HEK293 (cell line): Measurements from ENCODE around the gene HTT-AS.

Experiments
- CTCF ChIA-PET: fragments of 350-600 bp; formaldehyde crosslinking; extraction: SDS; loops from one replicate; lab custom pipeline; 2021; ENCODE audit warnings: antibody characterized with exemption; lab: Yijun Ruan, JAX
- POLR2A ChIA-PET: fragments of 300-600 bp; formaldehyde crosslinking; extraction: SDS; loops from one replicate; lab custom pipeline; 2020; ENCODE audit warnings: antibody characterized with exemption, inconsistent platforms; lab: Yijun Ruan, JAX
- H3K27ac ChIP-seq: fragments of 200-500 bp; sonication (Bioruptor generic); 2 replicates; pipeline ENCODE4 v1.5.1; 2014; ENCODE audit warnings: low read depth, low read length, control low read depth, inconsistent platforms; ENCODE audit errors: extremely low read depth
- H3K36me3 ChIP-seq, 2 experiments: fragments of 200-500 bp in 1 of 2; sonication (Bioruptor generic) in 1 of 2; 1 replicate in 1 of 2; 2 replicates in 1 of 2; pipeline ENCODE4 v1.5.1; 2014 to 2017; ENCODE audit warnings: inconsistent platforms in 2 of 2, low read length in 2 of 2; ENCODE audit not compliant: control insufficient read depth in 2 of 2, insufficient read depth in 1 of 2
- H3K4me1 ChIP-seq: fragments of 200-500 bp; sonication (Bioruptor generic); 2 replicates; pipeline ENCODE4 v1.5.1; 2014; ENCODE audit warnings: mild to moderate bottlenecking, low read length, inconsistent platforms; ENCODE audit not compliant: control insufficient read depth, insufficient read depth
- H3K4me3 ChIP-seq: 2 replicates; pipeline ENCODE4 v1.5.1; 2011; ENCODE audit warnings: low read depth, mild to moderate bottlenecking, control low read depth, low read length, moderate library complexity
- H3K9me3 ChIP-seq: fragments of 200-500 bp; sonication (Bioruptor generic); 2 replicates; pipeline ENCODE4 v1.5.1; 2014; ENCODE audit warnings: low read depth, low read length, inconsistent platforms; ENCODE audit not compliant: control insufficient read depth, insufficient read depth
- BCL6B ChIP-seq: fragments of 450-650 bp; formaldehyde crosslinking; IDR thresholded peaks from 2 replicates; pipeline ENCODE4 v1.5.1; 2017; ENCODE audit warnings: missing biosample characterization, missing genetic modification characterization
- GFI1B ChIP-seq: fragments of 450-650 bp; formaldehyde crosslinking; IDR thresholded peaks from 2 replicates; pipeline ENCODE4 v1.5.1; 2016; ENCODE audit warnings: missing biosample characterization, missing genetic modification characterization
- INSM2 ChIP-seq: fragments of 450-650 bp; formaldehyde crosslinking; IDR thresholded peaks from 2 replicates; pipeline ENCODE4 v1.5.1; 2016; ENCODE audit warnings: missing biosample characterization, missing genetic modification characterization
- MEIS1 ChIP-seq: sonication (generic); formaldehyde crosslinking; IDR thresholded peaks from 2 replicates; pipeline ENCODE4 v1.8.1; 2022; ENCODE audit warnings: missing genetic modification reagents, mild to moderate bottlenecking, borderline replicate concordance
- ZBTB7A ChIP-seq: fragments of 450-650 bp; formaldehyde crosslinking; IDR thresholded peaks from 2 replicates; pipeline ENCODE4 v1.5.1; 2016; ENCODE audit warnings: low read depth, missing biosample characterization, missing genetic modification characterization
- ZNF114 ChIP-seq: fragments of 450-650 bp; formaldehyde crosslinking; IDR thresholded peaks from 2 replicates; pipeline ENCODE4 v1.5.0; 2017; ENCODE audit warnings: missing biosample characterization, missing genetic modification characterization
- ZNF184 ChIP-seq: fragments of 450-650 bp; IDR thresholded peaks from 2 replicates; pipeline ENCODE4 v1.5.1; 2018; ENCODE audit warnings: missing biosample characterization, mild to moderate bottlenecking, missing genetic modification characterization
- ZNF37A ChIP-seq: fragments of 450-650 bp; IDR thresholded peaks from 2 replicates; pipeline ENCODE4 v1.5.1; 2018; ENCODE audit warnings: missing biosample characterization, missing genetic modification characterization
- ZNF544 ChIP-seq: fragments of 450-650 bp; formaldehyde crosslinking; IDR thresholded peaks from 2 replicates; pipeline ENCODE4 v1.5.0; 2017; ENCODE audit warnings: missing biosample characterization, missing genetic modification characterization
- ZNF837 ChIP-seq: fragments of 450-650 bp; formaldehyde crosslinking; IDR thresholded peaks from 2 replicates; pipeline ENCODE4 v1.5.1; 2016; ENCODE audit warnings: missing biosample characterization, missing genetic modification characterization
- TF ChIP-seq, protein P1 (sequence below): fragments of 450-650 bp; formaldehyde crosslinking; IDR thresholded peaks from 2 replicates; pipeline ENCODE4; 2016; ENCODE audit warnings: missing biosample characterization, missing genetic modification characterization
- TF ChIP-seq, protein P2 (sequence below): fragments of 450-650 bp; formaldehyde crosslinking; IDR thresholded peaks from 2 replicates; pipeline ENCODE4 v1.5.1; 2017; ENCODE audit warnings: missing biosample characterization, missing genetic modification characterization
- TF ChIP-seq, protein P3 (sequence below): fragments of 450-650 bp; formaldehyde crosslinking; IDR thresholded peaks from 2 replicates; pipeline ENCODE4 v1.5.1; 2016; ENCODE audit warnings: missing biosample characterization, missing genetic modification characterization, low read depth

HTT-AS gene

DNA sequence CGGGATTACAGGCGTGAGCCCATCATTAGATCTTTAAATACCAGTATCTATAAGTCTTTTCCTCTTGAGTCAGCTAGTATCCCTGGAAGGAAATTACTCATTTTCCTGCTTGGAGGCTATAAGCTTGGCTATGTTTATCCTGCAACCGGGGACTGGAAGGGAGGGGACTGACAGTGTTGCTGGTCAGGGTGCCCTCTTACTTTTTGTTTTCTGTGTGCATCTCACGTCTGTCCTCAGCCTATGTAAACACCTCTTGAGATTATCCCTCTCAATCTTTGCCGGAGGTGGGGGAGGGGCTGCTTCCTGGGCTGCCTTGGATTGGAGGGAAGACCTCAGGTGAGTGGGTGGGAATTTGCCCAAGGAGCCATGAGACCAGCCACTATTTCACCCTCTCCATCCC lies 37.1 kb upstream of the HTT-AS start:
- ChIA-PET CTCF (no interaction called here), POLR2A (no interaction called here)
- no peak overlapping the region for H3K4me3 ChIP-seq
- H3K4me1 ChIP-seq = no peaks in the 10 kb centered on the region
- H3K36me3 ChIP-seq = peaks cover 5 to 91% of the 10 kb centered on the region in 2 experiments
- no peaks in the 10 kb centered on the region for H3K9me3 ChIP-seq
- no peak overlapping the region for H3K27ac ChIP-seq
- TF ChIP-seq, protein P1, sequence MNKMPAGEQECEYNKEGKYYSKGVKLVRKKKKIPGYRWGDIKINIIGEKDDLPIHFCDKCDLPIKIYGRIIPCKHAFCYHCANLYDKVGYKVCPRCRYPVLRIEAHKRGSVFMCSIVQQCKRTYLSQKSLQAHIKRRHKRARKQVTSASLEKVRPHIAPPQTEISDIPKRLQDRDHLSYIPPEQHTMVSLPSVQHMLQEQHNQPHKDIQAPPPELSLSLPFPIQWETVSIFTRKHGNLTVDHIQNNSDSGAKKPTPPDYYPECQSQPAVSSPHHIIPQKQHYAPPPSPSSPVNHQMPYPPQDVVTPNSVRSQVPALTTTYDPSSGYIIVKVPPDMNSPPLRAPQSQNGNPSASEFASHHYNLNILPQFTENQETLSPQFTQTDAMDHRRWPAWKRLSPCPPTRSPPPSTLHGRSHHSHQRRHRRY (tag by site-specific recombination) = no peak
- TF ChIP-seq MEIS1 (CRISPR knock-in tag) (no peak), ZNF544 (tag by site-specific recombination) (no peak), ZNF37A (tag by site-specific recombination) (no peak)

- H3K9me3 ChIP-seq = no peaks in the 10 kb centered on the region
- H3K27ac ChIP-seq = no peak overlapping the region
- CTCF ChIA-PET = interaction anchor here (0.6 to 2.6 kb wide), 7 partner anchors 11 to 372 kb away, joined by 3 to 23 read pairs (median 6); no protein-coding TSS in a partner anchor
- H3K4me1 ChIP-seq = no peaks in the 10 kb centered on the region
- POLR2A ChIA-PET = no interaction called here
- TF ChIP-seq, protein P2, sequence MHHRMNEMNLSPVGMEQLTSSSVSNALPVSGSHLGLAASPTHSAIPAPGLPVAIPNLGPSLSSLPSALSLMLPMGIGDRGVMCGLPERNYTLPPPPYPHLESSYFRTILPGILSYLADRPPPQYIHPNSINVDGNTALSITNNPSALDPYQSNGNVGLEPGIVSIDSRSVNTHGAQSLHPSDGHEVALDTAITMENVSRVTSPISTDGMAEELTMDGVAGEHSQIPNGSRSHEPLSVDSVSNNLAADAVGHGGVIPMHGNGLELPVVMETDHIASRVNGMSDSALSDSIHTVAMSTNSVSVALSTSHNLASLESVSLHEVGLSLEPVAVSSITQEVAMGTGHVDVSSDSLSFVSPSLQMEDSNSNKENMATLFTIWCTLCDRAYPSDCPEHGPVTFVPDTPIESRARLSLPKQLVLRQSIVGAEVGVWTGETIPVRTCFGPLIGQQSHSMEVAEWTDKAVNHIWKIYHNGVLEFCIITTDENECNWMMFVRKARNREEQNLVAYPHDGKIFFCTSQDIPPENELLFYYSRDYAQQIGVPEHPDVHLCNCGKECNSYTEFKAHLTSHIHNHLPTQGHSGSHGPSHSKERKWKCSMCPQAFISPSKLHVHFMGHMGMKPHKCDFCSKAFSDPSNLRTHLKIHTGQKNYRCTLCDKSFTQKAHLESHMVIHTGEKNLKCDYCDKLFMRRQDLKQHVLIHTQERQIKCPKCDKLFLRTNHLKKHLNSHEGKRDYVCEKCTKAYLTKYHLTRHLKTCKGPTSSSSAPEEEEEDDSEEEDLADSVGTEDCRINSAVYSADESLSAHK (tag by site-specific recombination) = no peak
- TF ChIP-seq, protein P3, sequence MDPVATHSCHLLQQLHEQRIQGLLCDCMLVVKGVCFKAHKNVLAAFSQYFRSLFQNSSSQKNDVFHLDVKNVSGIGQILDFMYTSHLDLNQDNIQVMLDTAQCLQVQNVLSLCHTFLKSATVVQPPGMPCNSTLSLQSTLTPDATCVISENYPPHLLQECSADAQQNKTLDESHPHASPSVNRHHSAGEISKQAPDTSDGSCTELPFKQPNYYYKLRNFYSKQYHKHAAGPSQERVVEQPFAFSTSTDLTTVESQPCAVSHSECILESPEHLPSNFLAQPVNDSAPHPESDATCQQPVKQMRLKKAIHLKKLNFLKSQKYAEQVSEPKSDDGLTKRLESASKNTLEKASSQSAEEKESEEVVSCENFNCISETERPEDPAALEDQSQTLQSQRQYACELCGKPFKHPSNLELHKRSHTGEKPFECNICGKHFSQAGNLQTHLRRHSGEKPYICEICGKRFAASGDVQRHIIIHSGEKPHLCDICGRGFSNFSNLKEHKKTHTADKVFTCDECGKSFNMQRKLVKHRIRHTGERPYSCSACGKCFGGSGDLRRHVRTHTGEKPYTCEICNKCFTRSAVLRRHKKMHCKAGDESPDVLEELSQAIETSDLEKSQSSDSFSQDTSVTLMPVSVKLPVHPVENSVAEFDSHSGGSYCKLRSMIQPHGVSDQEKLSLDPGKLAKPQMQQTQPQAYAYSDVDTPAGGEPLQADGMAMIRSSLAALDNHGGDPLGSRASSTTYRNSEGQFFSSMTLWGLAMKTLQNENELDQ (tag by site-specific recombination) = no peak
- TF ChIP-seq GFI1B (tag by site-specific recombination) = no peak
- no peak for TF ChIP-seq ZNF184 (tag by site-specific recombination)
- TF ChIP-seq ZBTB7A (tag by site-specific recombination) = no peak
- no peak for TF ChIP-seq BCL6B (tag by site-specific recombination)
- no peak for TF ChIP-seq INSM2 (tag by site-specific recombination)
- no peak for TF ChIP-seq ZNF837 (tag by site-specific recombination)
- no peak for TF ChIP-seq ZNF114
- no peak overlapping the region for H3K4me3 ChIP-seq
- H3K36me3 ChIP-seq = peaks cover 8 to 83% of the 10 kb centered on the region in 2 experiments
Observed at GRCh38 chr4:3108211-3108610, 33.9 kb upstream of the HTT-AS start.
